HepG2 (cell line): ENCODE data around the gene C2orf92.

Experiments used
- JUN ChIP-seq: sonication (generic); formaldehyde crosslinking; IDR thresholded peaks from 2 replicates; pipeline ENCODE4 v1.4.0; 2020; ENCODE audit warnings: mild to moderate bottlenecking, missing genetic modification reagents
- SRY ChIP-seq: sonication (generic); formaldehyde crosslinking; IDR thresholded peaks from 2 replicates; pipeline ENCODE4 v1.8.0; 2022; ENCODE audit warnings: mild to moderate bottlenecking, missing genetic modification reagents
- TCF12 ChIP-seq, 2 experiments: fragments of 450-650 bp in 1 of 2; sonication (generic) in 1 of 2; formaldehyde crosslinking in 1 of 2; IDR thresholded peaks; 2 replicates each; pipeline versions ENCODE4 v1.6.1 to v1.8.0; 2017 to 2022; ENCODE audit warnings: antibody characterized with exemption in 1 of 2, mild to moderate bottlenecking in 1 of 2, missing genetic modification reagents in 1 of 2, moderate library complexity in 1 of 2
- TF ChIP-seq, protein P1 (sequence below): sonication (generic); formaldehyde crosslinking; IDR thresholded peaks from 2 replicates; pipeline ENCODE4 v1.5.0; 2020; ENCODE audit warnings: mild to moderate bottlenecking, missing genetic modification reagents, moderate library complexity

GRCh38 chr2:97735161-97735561, 65.6 kb downstream of the C2orf92 start:
- TF ChIP-seq, protein P1, sequence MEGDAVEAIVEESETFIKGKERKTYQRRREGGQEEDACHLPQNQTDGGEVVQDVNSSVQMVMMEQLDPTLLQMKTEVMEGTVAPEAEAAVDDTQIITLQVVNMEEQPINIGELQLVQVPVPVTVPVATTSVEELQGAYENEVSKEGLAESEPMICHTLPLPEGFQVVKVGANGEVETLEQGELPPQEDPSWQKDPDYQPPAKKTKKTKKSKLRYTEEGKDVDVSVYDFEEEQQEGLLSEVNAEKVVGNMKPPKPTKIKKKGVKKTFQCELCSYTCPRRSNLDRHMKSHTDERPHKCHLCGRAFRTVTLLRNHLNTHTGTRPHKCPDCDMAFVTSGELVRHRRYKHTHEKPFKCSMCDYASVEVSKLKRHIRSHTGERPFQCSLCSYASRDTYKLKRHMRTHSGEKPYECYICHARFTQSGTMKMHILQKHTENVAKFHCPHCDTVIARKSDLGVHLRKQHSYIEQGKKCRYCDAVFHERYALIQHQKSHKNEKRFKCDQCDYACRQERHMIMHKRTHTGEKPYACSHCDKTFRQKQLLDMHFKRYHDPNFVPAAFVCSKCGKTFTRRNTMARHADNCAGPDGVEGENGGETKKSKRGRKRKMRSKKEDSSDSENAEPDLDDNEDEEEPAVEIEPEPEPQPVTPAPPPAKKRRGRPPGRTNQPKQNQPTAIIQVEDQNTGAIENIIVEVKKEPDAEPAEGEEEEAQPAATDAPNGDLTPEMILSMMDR (CRISPR knock-in tag): no peak
- TF ChIP-seq JUN (no peak), SRY (CRISPR knock-in tag) (no peak), TCF12 (IDR thresholded peaks at IDR 0.05) (no peak), TCF12 (CRISPR knock-in tag; IDR thresholded peaks at IDR 0.05) (no peak)
